SKM-1 treated with dmso at 0.1 percent for 144 hours (cell line): ENCODE data around the gene FBXL13.
A peak's percentile ranks its signal among the peaks of the same experiment; 100 is the strongest.
"Not testable (repeated sequence)": the region's sequence is repeated elsewhere in the genome, so short reads cannot be mapped to it uniquely, and the experiment has no call there.

Source experiments
- DNase-seq: peaks from one replicate; lab custom pipeline; 2025; ENCODE audit not compliant: unreplicated experiment; lab: John Stamatoyannopoulos, UW

Gene FBXL13

GRCh38 chr7:102988088-102988487 is 86.5 kb downstream of the FBXL13 start:
- DNase-seq, result no peak

GRCh38 chr7:102985176-102985783 is 89.3 kb downstream of the FBXL13 start:
- no peak for DNase-seq

GRCh38 chr7:102983602-102984001 is 91.0 kb downstream of the FBXL13 start:
- DNase-seq, result no peak

GRCh38 chr7:102982235-102982634 is 92.4 kb downstream of the FBXL13 start:
- no peak for DNase-seq

GRCh38 chr7:102981451-102981850 is 93.1 kb downstream of the FBXL13 start:
- DNase-seq, result no peak

GRCh38 chr7:102979670-102980069 is 94.9 kb downstream of the FBXL13 start:
- no peak for DNase-seq

- peak; percentile 33 for DNase-seq
Measured at GRCh38 chr7:102978284-102978683, 96.3 kb downstream of the FBXL13 start.

- not testable (repeated sequence) for DNase-seq
Measured at GRCh38 chr7:102977586-102977985, 97.0 kb downstream of the FBXL13 start.

- DNase-seq, result no peak
Measured at GRCh38 chr7:102976493-102976892, 98.1 kb downstream of the FBXL13 start.

GRCh38 chr7:102975854-102976253 is 98.7 kb downstream of the FBXL13 start:
- DNase-seq, result no peak

GRCh38 chr7:102974366-102975236 is 100.0 kb downstream of the FBXL13 start:
- peak; percentile 16 for DNase-seq

GRCh38 chr7:102973096-102973802 is 101.3 kb downstream of the FBXL13 start:
- DNase-seq, result no peak

- DNase-seq, result no peak
Measured at GRCh38 chr7:102967798-102968197, 106.8 kb downstream of the FBXL13 start.

- no peak for DNase-seq
Measured at GRCh38 chr7:102966465-102966864, 108.1 kb downstream of the FBXL13 start.

- DNase-seq, result not testable (repeated sequence)
Measured at GRCh38 chr7:102961993-102962392, 112.6 kb downstream of the FBXL13 start.

- DNase-seq, result not testable (repeated sequence)
Measured at GRCh38 chr7:102958004-102958403, 116.6 kb downstream of the FBXL13 start.

- DNase-seq, result not testable (repeated sequence)
Measured at GRCh38 chr7:102954359-102954758, 120.2 kb downstream of the FBXL13 start.

- peak; percentile 11 for DNase-seq
Measured at GRCh38 chr7:102953406-102953805, 121.2 kb downstream of the FBXL13 start.

GRCh38 chr7:102951839-102952238 is 122.8 kb downstream of the FBXL13 start:
- DNase-seq, result no peak

GRCh38 chr7:102944241-102944640 is 130.4 kb downstream of the FBXL13 start:
- no peak for DNase-seq

GRCh38 chr7:102943423-102944169 is 131.0 kb downstream of the FBXL13 start:
- no peak for DNase-seq
